Measurements from ENCODE around the gene MAPK9.

GRCh38 chr5:180271221-180271620, 20.7 kb downstream of the MAPK9 start:
- TF ChIP-seq CTCF (IDR thresholded peaks at IDR 0.05; ENCODE audit: borderline replicate concordance, extremely low read depth, low read length, poor library complexity, severe bottlenecking) (no peak), EZH2 (IDR thresholded peaks at IDR 0.05; ENCODE audit: borderline replicate concordance, low read depth, low read length, severe bottlenecking) (no peak)
